Smooth muscle cell of the brain vasculature (primary cell): ENCODE results near the gene LGALS7B.
"Not testable (repeated sequence)": the region's sequence is repeated elsewhere in the genome, so short reads cannot be mapped to it uniquely, and the experiment has no call there.

ENCODE experiments used
- DNase-seq: peaks from one replicate; pipeline ENCODE4 v3.0.0-alpha.2; 2012; ENCODE audit warnings: low read depth, low spot score

Gene LGALS7B

DNA sequence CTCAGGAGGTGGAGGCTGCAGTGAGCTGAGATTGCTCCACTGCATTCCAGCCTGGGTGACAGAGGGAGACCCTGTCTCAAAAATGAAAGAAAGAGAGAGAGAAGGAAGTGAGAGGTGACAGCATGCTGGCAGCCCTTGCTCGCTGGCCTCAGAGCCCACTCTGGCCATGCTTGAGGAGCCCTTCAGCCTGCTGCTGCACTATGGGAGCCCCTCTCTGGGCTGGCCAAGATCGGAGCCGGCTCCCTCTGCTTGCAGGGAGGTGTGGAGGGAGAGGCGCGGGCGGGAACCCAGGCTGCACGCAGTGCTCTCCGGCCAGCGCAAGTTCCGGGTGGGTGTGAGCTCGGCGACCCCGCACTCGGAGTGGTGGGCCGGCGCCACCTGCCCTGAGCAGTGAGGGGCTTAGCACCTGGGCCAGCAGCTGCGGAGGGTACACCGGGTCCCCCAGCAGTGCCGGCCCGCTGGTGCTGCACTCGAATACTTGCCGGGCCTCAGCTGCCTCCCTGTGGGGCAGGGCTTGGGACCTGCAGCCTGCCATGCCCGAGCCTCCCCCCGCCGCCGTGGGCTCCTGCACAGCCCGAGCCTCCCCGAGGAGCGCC lies 32.3 kb downstream of the LGALS7B start:
- not testable (repeated sequence) for DNase-seq

GRCh38 chr19:38825936-38826335 lies 36.9 kb downstream of the LGALS7B start:
- not testable (repeated sequence) for DNase-seq

GRCh38 chr19:38826856-38827551 lies 38.0 kb downstream of the LGALS7B start:
- DNase-seq: no peak

DNA sequence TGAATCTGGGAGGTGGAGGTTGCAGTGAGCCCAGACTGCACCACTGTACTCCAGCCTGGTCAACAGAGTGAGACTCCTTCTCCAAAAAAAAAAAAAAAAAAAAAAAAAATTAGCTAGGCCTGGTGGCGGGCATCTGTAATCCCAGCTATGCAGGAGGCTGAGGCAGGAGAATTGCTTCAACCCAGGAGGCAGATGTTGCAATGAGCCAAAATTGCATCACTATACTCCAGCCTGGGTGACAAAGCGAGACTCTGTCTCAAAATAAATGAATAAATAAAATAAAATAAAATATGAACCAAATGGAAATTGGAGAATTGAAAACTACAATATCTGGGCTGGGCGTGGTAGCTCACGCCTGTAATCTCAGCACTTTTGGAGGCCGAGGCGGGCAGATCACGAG lies 40.2 kb downstream of the LGALS7B start:
- DNase-seq: not testable (repeated sequence)

DNA sequence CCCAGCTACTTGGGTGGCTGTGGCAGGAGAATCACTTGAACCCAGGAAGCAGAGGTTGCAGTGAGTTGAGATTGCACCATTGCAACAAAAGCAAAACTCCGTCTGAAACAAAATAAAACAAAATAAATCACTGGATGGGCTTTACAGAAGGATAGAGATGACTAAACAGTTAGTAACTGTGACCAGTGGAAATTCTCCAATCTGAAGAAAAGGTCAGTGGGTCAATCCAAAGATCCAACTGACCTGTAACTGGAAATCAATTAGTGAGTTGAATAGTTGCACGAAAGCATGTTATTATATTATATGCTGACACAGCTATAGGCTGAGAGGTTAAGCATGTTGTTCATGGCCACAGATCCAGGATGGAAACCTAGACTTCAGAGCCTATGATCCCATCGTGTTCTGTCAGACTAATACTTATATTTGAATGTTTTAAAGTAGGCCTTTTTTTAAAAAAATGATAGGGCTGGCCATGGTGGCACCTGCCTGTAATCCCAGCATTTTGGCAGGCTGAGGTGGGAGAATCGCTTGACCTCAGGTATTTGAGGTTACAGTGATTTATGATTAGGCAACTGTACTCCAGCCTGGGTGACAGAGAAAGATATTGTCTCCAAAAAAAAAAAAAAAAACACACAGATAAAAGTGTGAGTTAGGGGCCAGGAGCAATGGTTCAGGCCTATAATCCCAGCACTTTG lies 41.2 kb downstream of the LGALS7B start:
- no peak for DNase-seq

DNA sequence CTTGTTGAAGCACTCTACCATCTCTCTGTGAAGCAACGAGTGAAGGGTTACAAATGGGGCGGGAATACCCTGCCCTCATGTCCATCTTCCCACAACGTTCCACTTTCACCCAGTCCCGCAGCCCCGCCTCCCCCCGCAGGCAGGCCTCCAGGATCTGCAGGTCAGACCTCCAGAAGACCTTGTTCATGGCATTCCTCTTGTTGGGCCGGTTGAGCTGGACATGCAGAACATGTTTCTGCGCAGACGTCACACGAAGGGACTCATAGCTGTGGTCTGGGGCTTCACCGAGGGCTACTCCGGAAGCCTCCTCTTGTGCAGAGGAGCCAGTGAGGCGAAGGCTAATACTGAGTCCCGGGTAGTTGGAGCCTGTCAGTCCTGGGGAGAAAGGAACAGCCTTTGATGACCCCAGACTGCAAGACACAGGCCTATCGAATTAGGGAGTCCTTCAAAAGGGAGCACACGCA lies 42.2 kb downstream of the LGALS7B start:
- DNase-seq: peak; percentile 59

DNA sequence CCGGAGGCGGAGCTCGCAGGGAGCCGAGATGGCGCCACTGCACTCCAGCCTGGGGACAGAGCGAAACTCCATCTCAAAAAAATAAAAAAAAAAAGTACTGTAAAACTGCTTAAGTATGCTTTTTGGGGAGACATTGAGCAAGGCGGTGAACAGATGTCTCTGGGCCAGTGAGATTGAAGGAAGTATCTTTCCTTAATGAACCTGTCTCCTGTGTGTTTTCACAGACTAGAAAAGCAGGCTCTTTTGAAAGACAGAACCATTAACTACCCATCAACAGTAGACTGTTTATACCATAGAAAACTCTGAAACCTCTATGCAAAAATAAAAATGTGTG lies 44.1 kb downstream of the LGALS7B start:
- no peak for DNase-seq

DNA sequence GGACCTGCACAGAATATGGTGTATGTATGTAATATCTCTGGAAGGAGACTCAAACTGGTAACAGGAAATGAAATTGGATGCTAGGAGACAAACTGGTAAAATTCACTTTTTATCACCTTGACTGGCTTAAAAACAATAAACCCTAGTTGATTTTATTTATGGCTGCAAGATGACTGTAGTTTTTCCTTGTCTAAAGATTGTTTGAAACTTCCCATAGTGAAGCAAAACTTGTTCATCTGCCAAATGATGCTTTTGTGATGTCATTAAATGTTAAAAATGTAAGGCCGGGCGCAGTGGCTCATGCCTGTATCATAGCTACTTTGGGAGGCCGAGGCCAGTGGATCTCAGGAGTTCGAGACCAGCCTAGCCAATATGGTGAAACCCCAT lies 45.1 kb downstream of the LGALS7B start:
- DNase-seq: no peak

- DNase-seq: no peak
These were observed 45.6 kb downstream of the LGALS7B start for GRCh38 chr19:38834590-38834989.

- no peak for DNase-seq
These were observed 47.4 kb downstream of the LGALS7B start for GRCh38 chr19:38836159-38836982.

- DNase-seq: no peak
These were observed 48.1 kb downstream of the LGALS7B start for GRCh38 chr19:38836983-38837626.

GRCh38 chr19:38837656-38838121 lies 48.7 kb downstream of the LGALS7B start:
- no peak for DNase-seq

DNA sequence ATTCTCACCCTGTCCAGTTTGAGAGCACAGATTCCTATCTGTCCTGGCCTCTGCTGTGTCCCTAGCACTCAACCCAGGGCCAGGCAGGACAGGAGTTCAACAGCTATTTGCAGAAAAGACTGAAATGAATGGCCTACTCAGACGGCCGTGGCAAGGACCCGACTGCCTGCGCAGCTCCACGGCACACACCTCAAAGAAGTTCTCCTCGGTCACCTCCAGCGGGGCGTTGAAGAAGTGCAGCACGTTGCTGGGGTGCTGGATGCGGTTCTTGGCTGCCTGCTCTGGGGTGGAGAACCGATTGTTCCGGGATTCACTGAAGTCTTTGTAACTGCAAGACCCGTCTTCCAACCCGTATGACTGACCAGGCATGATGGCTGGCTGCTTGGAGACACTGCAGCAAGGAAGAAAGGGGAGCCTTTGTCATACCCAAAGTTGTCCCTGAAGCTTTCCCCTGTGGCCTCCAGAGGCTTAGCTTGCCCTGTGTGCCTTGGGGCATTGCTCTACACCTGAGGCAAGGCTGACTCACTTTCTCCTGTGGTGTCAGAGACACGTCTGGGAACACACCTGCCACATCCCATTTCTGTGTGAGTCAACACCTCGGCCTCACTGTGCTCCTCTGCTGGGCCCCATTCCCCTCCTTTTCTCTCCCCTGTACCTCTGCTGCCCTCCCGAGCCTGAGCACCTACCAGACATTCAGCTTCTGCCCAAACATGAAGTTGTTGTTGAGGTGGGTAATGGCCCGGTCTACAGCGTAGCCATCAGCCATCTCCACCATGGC lies 49.4 kb downstream of the LGALS7B start:
- DNase-seq: no peak

DNA sequence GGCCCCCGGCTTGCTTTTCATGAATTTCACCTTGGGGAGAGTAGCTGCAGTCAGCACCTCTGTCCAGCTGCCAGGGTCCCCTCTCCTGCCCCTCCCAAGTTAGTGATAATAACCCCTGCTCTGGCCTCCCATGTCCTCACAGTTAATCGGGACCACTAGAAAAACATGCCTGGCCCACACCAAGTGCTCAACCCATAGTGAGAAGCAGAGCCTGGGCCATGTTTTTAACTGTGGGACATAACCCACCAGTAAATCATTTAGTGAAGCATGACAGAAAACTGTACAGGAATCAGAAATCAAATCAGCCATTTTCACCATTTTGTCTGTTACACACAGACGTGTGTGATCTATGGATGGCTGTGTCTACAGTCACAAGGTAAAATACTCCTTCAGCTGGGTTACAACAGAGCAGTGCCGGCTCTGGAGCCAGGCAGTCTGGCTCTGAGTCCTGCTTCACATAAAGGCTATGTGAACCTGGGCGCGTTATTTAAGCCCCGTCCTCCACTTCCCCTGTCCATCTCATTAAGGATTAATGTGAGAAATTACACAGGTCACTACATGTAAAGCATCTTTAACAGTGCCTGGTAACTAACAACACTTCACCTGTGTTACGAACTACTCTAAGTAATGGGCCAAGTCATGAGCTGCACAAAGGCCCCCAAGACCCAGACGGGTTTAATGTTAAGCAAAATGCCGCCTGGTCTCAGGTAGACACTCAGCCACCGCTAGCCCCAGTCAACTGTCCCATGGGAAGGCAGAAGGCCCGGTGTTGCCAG lies 50.2 kb downstream of the LGALS7B start:
- DNase-seq: no peak

DNA sequence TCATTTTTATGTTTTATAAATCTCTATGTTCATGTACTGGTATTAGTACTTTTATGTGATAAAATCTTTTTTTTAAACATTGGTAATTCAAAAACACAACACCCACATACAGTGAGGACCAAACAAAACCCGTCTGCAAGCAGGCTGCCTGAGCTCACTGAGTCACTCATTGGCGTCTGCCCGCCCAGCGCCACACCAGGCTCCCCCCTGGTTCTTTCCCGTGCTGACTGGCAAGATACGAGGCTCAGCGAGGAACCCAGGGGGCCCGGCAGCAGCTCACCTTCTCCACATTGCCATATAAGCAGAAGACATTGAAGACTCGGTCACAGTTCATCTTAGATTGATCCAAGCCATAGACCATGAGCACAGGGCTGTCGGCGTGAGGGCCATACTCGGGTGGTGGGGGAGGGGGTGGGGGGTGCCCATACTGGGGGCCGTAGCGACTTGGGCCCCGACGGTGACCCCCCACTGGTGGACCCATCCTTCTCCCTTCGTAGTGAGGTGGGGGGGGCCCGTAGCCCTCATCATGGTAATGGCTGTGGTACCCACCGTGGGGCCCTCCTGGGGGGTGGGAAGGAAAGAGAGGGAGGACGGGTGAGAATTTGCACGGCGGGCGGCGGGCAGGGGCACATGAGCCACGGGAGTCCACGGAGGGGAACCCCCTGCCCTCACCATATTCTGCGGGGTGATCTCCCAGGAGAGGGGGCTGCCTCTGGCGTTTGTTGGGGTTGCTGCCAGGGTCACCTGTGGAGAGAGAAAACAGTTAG lies 51.0 kb downstream of the LGALS7B start:
- no peak for DNase-seq

DNA sequence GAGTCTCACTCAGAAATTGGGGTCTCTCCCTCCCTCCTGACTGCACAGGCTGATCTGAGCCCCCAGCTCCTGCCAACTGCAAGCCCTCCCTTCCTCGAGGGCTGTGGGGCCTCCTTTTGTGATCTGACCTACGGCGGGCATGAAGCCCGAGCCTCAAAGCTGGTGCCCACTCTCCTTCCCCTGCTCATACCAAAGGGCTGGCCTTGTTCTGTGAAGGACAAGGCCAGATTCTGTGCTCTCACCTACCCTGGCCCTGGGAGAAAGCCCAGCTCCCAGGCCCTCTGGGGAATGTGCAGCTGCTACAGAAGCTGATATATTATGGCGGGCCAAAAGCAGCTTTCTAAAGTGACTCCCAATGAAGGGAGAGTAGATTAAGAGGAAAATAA lies 51.6 kb downstream of the LGALS7B start:
- no peak for DNase-seq
